Measurements from ENCODE around the gene ZDHHC24.
"Not testable (repeated sequence)": the region's sequence is repeated elsewhere in the genome, so short reads cannot be mapped to it uniquely, and the experiment has no call there.

The ZDHHC24 gene, protein sequence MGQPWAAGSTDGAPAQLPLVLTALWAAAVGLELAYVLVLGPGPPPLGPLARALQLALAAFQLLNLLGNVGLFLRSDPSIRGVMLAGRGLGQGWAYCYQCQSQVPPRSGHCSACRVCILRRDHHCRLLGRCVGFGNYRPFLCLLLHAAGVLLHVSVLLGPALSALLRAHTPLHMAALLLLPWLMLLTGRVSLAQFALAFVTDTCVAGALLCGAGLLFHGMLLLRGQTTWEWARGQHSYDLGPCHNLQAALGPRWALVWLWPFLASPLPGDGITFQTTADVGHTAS

DNA sequence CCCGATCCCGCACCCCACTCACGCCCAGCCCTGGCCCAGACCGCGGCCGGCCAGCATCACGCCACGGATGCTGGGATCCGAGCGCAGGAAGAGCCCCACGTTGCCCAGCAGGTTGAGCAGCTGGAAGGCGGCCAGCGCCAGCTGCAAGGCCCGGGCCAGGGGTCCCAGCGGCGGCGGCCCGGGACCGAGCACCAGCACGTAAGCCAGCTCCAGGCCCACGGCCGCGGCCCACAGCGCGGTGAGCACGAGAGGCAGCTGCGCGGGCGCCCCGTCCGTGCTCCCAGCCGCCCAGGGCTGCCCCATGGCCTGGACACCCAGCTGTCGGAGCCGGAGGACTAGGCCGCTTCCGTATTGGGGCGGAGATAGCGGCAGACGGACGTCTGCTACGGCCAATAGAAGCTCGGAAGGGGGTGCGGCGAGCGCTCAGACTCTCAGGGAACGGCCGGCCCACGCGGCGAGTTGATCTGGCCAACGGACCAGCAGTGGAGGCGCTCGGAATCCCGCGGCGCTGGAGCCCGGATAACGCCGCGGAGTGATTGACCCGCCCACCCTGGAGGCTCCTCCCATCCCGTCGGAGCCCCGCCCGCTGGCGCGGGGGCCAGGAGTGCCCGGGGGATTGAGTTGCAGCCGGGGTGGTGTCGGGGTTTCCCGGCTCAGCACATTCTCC, at the start of gene ZDHHC24:
Gene ZDHHC24 (minus strand): TSS at position 348 of the 667 bp plus-strand sequence. CDS start 45 bp downstream, at position 303.
- DNase-seq, result peak; percentile 93

DNA sequence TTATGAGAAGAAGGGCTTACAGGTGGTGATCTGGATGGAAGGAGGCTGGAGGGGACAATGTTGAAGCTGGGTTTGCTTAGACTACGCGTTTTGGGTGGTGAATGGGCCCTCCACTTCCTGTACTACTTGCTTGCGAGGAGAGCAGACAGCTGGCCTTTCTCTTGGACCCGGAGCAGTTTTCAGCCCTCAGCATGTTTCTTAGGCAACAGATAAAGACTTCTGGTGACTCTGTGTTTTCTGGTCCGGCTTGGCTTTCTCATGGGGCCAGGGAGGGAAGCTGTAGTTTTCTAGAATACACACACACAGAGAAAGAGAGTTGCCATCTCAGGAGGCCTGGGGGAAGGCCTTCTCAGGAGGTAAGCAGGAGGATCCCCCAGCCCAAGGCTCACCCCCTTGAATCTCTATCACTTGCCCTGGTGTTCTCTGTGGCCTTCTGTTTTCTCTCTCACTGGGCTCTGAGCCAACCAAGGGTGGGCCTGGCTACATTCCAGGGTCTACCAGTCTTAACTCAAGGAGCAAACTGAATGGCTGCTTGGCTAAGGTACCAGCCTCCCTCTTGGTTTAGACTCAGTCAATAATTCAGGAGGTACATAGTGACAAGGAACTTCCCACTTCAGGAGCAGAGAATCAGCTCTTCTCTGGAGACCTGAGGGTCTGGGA, 49.5 kb upstream of the ZDHHC24 start:
- no peak for DNase-seq

DNA sequence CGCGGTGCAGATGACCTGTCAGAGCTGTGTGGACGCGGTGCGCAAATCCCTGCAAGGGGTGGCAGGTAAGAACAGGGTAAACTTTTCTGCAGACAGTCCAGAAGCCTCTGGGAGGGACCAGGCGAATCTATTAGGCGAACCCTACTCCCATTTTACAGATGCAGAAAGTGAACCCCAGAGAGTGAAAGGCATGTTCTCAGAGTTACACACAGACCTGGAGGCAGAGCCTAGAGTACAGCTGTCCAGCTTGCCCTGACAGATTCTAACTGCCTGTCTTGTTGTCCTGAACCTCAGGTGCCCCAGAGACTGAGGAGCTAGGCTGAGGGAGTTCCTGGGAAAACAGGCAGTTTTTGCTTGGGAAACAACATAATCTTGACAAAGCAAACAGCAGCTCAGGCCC, 47.8 kb upstream of the ZDHHC24 start:
- no peak for DNase-seq

DNA sequence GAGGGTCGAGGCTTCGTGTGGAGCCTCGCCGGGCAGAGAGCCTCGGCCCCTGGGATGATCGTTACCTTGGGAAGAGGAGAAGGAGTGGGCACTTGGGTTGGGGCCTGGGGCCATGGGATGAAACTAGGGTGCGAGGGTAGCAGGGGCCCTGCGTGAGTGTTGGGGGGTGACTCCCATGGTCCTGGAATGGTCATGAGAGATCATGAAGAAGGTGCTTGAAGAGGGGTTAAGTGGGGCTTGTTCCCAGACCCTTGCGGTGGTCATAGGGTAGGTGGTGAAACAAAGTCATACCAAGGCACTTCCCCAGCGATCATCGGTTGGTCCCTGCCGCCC, 47.4 kb upstream of the ZDHHC24 start:
- no peak for DNase-seq

DNA sequence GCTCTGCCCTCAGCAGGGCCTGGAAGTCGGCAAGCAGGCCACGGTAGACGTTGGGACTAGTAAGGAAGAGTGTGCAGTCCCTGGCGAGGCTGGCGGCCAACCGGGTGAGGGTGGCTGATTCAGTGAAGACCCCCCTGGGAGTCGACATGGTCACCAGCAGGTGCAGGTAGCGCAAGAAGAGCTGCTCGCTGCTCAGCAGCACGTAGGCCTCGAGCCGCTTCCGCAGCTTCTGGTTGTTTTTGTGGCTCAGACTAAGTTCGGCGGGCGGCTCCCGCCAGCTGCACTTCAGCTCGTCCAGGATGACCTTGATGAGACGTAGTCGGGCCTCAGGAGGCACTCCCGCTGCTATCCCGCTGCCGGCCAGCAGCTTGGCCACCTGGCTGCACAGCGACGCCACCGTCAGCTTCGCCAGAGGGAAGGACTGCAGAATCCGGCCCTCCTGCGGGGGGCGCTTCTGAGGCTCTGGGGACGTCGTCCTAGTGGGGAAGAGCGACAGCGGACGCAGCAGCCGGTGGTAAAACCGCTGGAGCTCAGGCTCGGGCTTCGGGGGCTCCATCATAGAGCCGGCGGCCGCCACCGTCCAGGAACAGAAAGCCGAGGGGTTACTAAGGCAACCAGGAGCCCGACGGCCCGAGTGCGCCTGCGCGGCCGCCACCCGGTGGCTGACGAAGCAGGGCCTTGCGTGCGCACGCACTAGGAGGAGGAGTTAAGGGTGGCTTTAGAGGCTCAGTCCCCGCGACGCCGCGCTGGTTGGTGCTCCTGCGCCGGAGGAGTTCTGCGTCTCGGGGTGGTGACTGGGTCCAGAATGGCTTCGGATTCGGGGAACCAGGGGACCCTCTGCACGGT, 46.8 kb upstream of the ZDHHC24 start, which contains the start of the genes CCDC87 and CCS:
Gene CCDC87 (minus strand): TSS at position 607 of the 846 bp plus-strand sequence. CDS start 48 bp downstream, at position 559.
Gene CCS (plus strand): TSS at position 729 of the 846 bp plus-strand sequence. CDS start 77 bp downstream, at position 806.
- peak; percentile 88 for DNase-seq

DNA sequence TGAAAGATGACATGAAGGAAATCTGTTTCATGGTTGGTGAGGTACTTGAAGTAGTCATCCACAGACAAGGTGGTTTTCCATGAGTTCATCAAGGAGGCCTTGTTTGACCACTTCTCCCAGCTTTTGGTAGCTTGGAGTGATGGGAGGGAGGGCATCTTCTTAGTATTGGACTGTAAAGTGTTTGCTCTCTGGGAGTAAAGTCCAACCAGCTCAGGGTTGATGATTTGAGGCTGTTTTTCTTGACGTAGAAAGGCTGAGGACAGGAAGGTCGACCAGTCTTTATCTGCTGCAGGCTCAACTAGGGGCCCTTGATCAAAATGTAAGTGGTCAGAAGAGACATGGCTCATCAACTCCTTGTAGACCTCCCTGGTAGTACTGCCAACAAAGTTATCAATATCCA, 45.3 kb upstream of the ZDHHC24 start:
- no peak for DNase-seq

DNA sequence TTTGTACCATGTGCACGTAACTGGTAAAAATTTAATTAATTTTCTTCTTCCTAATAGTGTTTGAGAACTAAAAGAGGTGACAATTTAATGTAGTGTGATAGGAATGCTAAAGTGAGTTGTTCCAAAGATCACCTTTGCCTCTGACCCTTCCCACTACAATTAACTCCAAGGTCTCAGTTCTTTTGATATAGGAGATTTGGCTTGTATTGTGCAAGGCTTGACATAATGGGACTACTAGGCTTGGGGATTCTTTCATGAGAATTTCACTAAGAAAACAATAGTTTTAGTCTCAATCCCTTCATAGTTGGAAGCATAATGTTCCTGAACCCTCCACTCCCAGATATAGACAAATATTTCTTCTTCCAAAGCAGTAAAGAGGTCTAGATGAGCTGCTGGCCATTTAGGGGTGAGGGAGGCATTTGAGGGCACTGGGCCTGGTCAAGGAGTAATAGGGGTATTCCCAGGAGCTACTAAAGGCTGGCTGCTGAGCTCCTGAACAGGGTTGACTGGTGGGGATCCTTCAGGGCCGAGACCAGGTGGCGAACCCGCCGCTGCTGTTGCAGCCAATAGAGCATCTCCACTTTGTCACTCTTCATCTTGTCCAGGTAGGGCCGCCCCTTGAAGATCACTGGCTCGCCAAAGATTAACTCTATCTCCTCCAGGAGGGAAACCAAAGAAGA, 44.3 kb upstream of the ZDHHC24 start:
- DNase-seq, result no peak

DNA sequence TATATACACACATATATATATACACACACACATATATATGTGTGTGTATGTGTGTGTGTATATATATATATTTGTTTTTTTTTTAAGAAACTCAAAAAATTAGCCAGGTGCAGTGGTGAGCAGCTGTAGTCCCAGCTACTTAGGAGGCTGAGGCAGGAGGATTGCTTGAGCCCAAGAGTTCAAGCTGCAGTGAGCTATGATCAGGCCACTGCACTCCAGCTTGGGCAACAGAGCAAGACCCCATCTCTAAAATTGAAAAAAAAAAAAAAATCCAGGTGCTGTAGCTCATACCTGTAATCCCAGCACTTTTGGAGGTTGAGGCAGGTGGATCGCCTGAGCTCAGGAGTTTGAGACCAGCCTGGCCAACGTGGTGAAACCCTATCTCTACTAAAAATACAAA, 43.5 kb upstream of the ZDHHC24 start:
- DNase-seq, result not testable (repeated sequence)

DNA sequence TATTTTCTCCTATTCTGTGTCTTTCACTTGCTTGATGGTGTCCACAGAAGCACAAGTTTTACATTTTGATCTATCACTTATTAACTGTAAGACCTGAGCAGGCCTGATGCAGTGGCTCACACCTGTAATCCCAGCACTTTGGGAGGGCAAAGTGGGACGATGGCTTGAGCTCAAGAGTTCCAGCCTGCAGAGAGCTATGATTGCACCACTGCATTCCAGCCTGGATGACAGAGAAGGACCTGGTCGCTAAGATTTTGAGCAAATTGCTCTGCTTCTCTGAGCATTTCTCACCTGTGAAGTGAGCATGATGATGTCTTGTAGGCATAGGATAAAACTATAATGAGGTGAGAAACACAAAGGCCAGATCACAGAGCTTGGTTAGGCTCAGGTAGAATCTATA, 40.3 kb upstream of the ZDHHC24 start:
- no peak for DNase-seq

DNA sequence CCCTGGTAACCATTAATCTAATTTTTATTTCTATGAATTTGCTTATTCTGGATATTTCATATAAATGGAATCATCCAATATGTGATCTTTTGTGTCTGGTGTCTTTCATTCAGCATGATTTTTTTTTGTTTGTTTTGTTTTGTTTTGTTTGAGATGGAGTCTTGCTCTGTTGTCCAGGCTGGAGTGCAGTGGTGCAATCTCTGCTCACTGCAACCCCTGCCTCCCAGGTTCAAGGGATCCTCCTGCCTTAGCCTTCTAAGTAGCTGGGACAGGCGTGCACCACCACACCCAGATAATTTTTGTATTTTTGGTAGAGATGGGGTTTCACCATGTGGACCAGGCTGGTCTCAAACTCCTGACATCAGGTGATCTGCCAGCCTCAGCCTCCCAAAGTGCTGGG, 39.6 kb upstream of the ZDHHC24 start:
- DNase-seq, result not testable (repeated sequence)

DNA sequence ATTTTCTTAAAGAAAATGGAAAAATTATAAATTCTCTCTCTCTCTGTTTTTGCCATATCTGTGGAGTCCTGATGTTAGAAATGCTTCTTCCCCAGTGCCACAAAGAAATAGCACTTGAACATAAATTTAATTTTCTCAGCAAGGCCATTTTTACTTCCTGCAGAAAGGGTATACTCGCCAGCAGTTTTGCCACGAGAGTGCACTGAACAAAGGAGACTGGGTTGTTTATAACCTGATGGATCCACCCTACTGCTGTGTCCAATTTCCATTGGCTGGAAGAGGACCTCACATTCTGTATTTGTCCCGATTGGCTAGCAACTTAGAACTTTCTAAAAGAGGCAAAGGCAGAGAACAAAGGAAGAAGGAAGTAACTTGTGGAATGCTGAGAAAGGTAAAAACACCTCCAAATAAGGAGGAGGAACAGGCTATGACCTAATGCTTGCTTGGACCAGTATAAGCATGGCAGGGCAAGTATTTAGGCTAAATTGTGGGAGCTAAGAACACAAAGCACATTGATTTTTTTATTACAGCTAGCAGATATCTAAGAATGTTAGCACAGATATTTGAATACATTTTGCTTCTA, 36.8 kb upstream of the ZDHHC24 start:
- not testable (repeated sequence) for DNase-seq

DNA sequence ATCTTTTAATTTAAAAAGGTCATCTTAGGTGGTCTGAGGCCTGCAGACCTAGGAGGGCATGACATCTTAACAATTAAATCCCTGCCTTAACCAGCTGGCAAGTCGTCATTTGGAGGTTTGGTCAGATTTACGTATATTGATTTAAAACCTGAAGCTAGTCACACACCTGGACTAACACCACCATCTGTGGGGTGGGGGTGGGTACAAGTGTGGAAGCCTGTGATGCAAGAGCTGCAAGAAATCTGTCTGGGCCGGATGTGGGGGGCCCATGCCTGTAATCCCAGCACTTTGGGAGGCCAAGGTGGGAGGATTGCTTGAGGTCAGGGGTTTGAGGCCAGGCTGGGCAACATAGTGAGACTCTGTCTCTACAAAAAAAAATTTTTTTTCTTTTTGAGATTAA, 35.4 kb upstream of the ZDHHC24 start:
- no peak for DNase-seq

DNA sequence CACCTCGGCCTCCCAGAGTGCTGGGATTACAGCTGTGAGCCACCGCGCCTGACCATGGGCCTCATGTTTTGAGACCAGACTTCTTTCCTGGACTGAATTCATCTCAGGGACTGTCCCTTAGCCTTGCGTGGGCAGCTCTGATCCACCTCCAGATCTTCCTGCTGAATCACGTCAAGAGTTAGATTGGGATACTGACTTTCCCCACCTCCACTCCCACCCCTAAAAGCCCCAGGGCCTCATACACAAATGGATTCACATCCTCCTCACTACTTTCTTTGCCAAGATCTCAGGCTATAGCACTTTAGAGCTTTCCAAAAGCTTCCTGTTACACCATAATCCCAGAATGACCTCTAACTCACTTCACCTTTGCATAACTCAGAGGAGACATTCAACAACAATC, 35.0 kb upstream of the ZDHHC24 start:
- DNase-seq, result no peak

DNA sequence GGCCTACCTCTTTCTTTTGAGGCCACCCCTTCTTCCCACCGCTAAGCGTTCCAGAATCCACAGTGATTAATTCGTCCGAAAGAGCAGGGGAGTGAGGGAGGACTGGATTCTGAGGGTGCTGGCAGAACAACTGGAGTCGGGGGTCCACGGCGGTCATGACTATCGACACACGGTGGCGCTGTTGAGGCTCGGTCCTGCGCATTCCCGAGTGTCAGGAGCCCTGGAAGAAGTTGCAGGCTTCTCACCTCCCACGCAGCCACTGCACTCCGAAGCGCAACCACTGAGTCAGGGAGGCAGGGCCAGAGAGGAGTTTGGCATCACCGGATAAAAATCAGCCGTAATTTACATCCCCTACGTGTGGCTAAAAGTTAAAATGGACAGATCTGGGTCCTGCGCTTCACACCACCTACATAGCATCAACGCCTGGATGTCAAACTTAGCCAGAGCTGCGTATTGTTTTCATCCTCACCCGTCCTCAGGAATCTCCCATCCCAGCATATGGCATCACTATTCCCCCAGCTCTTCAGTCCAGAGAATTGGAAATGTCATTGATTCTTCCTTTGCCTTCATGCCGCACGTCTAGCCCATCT, 33.3 kb upstream of the ZDHHC24 start:
- peak; percentile 61 for DNase-seq

DNA sequence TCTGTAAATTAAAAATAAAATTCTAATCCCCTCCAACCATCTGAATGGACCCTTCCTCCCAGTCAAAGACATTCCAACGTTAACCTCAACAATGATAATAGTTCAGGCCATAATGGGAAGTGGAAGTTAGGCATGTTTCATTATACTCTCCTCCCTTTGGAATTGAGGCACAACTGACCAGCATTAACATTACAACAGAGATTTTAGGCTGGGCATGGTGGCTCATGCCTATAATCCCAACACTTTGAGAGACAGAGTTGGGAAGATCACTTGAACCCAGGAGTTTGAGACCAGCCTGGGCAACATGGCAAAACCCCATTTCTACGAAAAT, 25.0 kb upstream of the ZDHHC24 start:
- no peak for DNase-seq

DNA sequence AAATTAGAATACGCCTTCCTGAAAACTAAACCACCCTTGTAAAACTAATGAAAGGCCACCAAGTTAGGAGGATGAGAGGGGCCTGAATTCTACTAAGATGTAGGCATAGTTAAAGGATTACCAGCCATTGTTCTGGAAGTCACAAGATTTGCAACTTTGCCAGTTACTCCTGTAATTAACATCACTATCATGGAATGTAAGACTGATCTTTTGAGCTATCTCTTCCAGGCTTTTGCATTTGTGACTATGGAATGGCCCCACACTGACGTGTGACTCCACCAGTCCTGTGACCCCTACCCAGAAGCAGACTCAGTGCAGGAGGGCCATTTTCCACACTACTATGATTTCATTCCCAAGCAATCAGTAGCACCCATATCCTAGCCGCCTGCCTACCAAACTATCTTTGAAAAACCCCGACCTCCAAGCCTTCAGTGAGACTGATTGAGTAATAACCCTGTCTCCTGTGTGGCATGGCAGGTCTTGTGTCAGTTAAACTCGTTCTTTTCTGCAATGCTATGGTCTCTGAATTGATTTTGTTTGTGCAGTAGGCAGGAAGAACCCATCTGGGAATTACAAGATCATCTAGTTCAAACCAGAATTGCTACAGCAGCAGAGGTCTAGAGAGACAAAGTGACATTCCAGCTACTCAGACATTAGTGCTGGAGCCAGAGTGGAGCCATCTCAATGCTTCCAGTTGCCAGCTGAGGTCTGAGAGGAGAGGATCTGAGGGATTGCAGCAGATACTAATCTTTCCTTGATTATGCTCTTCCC, 24.4 kb upstream of the ZDHHC24 start:
- DNase-seq, result no peak

DNA sequence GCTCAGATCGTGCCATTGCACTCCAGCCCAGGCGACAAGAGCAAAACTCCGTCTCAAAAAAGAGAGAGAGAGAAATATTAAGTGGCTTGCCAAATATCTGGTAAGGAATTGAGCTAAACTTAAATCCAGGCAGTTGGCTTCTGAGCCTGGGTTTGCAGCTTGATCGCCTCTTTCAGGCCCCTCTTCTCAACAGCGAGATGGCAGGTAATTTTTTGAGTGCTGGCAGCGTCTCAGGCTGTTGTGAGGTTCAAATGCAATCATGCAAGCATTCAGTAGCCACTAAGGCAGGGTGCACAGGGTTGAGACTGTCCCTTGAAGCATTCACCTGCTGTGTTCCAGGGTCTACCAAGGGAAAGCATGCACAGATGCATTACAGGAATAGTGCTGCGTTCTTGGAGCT, 23.2 kb upstream of the ZDHHC24 start:
- DNase-seq, result no peak

DNA sequence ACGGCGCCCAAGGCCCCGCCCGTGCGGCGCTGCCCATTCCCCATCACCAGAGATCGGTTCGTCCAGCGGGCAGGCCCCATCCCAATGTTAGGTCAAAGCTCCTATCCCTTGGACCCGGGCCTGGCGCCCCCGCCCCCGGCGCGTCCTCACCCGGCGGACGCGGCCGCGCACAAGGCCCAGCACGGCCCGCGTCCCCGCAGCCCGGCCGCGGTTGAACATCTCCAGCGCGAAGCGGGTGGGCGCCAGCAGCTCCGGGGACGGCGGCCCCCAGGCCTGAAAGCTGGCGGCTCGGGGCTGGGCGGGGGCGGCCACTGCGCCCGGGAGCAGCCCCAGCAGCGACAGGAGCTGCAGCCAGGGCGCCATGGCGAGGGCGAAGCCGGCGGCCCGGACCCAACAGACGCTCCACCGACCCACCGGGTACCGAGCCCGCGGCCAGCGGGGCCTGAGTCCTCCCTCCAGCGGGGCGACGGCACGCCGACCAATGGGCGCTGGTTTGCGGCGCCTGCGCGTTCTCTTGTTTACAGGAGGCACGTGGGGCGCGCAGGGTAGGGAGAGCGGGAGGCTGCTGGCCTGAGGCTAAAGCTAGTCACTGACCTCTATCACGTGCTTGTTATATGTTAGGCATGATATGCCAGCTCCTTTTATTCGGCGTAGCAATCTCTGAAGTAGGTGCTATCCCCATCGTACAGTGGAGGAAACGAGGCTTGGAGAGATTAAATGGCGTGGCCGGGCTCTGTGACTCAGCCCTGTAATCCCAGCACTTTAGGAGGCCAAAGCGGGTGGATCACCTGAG, 22.5 kb upstream of the ZDHHC24 start, which contains the start of gene CTSF:
Gene CTSF (minus strand): TSS at position 483 of the 793 bp plus-strand sequence. CDS start 120 bp downstream, at position 363.
- DNase-seq, result peak; percentile 39

DNA sequence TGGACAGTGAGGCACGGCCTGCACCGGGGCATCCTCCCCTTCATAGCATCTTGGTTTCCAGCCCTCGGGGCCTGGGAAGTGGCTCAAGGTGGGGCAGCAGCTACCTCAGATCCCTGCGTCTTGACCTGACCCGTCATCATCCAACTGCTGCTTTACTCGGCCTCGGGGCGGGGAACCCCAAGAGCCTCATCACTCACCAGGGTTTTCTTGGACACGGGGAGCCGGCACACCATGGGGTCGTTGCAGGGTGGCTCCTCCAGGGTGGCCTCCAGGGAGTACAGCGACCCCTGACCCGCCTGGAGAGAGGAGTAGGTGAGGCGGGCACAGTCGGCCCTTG, 21.9 kb upstream of the ZDHHC24 start:
- no peak for DNase-seq

DNA sequence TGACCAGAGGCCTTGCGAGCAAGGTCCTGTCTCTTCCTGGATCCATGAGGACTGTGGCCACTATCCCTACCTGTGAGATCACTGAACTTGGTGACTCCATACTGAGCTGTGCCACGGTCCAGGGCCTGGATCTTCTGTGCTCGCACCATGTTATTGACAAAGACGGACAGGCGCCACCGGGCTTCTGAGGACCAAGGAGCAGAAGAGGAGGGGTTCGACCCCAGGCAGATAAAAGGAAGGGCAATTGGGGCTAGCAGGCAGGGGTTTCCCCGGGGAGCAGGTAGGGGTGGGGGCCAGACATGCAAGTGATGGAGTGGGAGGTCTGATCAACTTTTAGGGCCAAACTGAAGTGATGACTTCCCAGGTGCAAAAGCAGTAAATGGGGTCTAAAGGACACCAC, 20.4 kb upstream of the ZDHHC24 start:
- DNase-seq, result no peak
